Lower leg skin (tissue), 3 donors: ENCODE measurements around the gene RAP2A.

Experiments
- CTCF ChIP-seq, 3 donors: fragments of 450-650 bp; IDR thresholded peaks; one replicate each; pipeline ENCODE4 v1.5.1; 2016; ENCODE audit warnings: antibody characterized with exemption in 3 of 3, mild to moderate bottlenecking in 3 of 3, moderate library complexity in 2 of 3
- POLR2A ChIP-seq, 2 donors: fragments of 450-650 bp; IDR thresholded peaks; one replicate each; pipeline ENCODE4 v1.6.1; 2016 to 2017; ENCODE audit warnings: antibody characterized with exemption in 2 of 2, mild to moderate bottlenecking in 1 of 2, moderate library complexity in 1 of 2

DNA sequence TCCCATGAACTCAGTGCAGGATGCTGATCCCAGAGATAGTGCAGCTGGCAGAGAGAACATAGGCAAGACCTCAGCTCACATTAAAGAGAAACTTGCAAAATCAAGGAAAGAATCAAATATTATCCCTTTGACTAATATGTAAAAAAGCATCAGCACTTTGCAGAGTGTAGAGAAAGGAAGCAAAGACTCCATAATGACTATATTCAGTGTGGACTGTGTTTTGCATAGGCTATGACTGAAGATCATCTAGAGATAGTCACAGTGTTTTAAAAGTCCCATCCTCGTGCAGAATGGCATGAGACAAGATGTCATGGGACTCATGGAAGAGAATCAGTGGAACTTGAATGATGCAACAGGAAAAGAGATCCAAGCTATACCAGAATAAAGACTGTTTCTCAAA is 84.0 kb downstream of the RAP2A start:
- TF ChIP-seq CTCF (IDR thresholded peaks at IDR 0.05) = no peak
- no peak for TF ChIP-seq POLR2A (IDR thresholded peaks at IDR 0.05)
